PC-3 (cell line): Measurements from ENCODE around the gene COQ8A.

Experiments used
- CTCF ChIP-seq: fragments of 300-600 bp; sonication (generic); conservative IDR thresholded peaks from 2 replicates; pipeline ENCODE4 v1.5.1; 2017; ENCODE audit warnings: antibody characterized with exemption, low read depth, mild to moderate bottlenecking, low read length
- EZH2 ChIP-seq: fragments of 300-600 bp; sonication (generic); IDR thresholded peaks from one replicate; pipeline ENCODE4 v1.6.1; 2017; ENCODE audit warnings: antibody characterized with exemption, mild to moderate bottlenecking, low read length; ENCODE audit not compliant: unreplicated experiment
- EZH2phosphoT487 ChIP-seq: fragments of 300-600 bp; sonication (generic); IDR thresholded peaks from 2 replicates; pipeline ENCODE4 v1.6.1; 2018; ENCODE audit warnings: mild to moderate bottlenecking, antibody characterized with exemption, low read length, borderline replicate concordance

- TF ChIP-seq CTCF (no peak), EZH2phosphoT487 (no peak), EZH2 (no peak)
Observed at GRCh38 chr1:226937940-226938725, 2.0 kb upstream of the COQ8A start.
